ENCODE data around the gene SESN1.

SESN1 gene

DNA sequence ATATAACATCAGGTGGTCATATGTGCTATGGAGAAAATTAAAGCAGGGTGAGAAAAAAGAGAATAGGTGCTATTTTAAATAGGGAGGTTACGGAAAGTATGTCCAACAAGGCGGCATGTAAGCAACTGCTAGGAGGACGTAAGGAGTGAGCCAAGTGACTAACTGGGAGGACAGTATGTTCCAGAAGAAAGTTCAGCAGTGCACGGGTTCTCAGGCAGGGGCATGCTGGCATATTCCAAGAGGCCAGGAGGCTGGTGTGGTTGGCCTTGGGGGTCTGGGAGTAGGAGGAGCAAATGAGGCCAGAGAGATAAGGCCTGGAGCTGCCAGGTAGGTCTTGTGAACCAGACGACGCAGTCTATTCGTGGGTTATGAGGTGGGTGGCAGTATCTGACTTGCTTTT lies 134.0 kb downstream of the SESN1 start:
- Histone ChIP-seq H3K4me3 (ENCODE audit: low read length) (no peak overlapping the region), H3K9me3 (ENCODE audit: control insufficient read depth, low read length) (no peaks in the 10 kb centered on the region), H3K27me3 (ENCODE audit: control insufficient read depth, insufficient read depth, low read length) (no peaks in the 10 kb centered on the region), H3K4me1 (ENCODE audit: control insufficient read depth, insufficient read depth, low read length) (no peaks in the 10 kb centered on the region), H3K9ac (ENCODE audit: low read length) (no peak overlapping the region), H3K36me3 (ENCODE audit: control insufficient read depth, insufficient read depth, low read length) (no peaks in the 10 kb centered on the region)

- H3K4me3 ChIP-seq (ENCODE audit: low read length) = no peak overlapping the region
- no peaks in the 10 kb centered on the region for H3K36me3 ChIP-seq (ENCODE audit: control insufficient read depth, insufficient read depth, low read length)
- no peak overlapping the region for H3K9ac ChIP-seq (ENCODE audit: low read length)
- H3K4me1 ChIP-seq (ENCODE audit: control insufficient read depth, insufficient read depth, low read length) = no peaks in the 10 kb centered on the region
- no peaks in the 10 kb centered on the region for H3K9me3 ChIP-seq (ENCODE audit: control insufficient read depth, low read length)
- no peaks in the 10 kb centered on the region for H3K27me3 ChIP-seq (ENCODE audit: control insufficient read depth, insufficient read depth, low read length)
Measured at GRCh38 chr6:108959972-108960582, 134.6 kb downstream of the SESN1 start.

DNA sequence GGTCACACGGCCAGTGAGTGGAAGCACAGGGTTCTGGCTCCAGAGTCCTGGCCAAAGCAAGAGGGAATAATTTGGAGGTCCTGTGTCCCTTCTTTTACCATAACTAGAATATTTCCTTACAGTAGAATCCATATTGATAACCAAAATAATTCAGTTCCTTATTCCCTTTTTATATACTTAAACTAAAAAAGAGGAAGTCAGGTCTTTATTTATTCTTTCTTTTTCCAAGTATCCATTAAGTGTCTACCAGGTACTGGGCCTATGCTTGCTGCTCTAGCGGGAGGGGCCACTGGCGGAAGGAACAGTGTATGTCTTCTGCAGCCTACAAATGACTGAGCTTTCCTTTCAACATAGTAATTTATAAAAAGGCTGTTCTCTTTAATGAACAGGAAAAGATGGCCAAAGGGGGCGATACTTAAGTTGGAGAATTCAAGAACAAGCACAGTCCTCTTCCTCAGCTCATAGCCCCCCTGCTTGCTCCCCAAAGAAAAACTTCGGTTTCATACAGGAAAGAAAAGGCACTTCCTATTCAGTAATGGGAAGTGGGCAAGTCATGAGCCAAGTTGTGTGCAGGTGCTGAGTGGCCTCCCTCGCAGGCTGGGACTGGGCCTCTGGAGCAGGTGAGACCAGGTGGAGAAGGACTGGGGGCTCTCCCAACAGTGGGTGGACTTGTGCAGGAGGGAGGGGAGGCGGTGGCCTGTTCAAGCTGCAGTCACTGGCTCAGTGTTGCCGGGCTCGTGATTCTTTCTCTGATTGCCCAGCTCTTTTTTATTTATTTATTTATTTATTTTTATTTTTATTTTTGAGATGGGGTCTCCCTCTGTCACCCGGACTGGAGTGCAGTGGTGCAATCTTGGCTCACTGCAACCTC lies 135.5 kb downstream of the SESN1 start:
- Histone ChIP-seq H3K27me3 (ENCODE audit: control insufficient read depth, insufficient read depth, low read length) (no peaks in the 10 kb centered on the region), H3K9me3 (ENCODE audit: control insufficient read depth, low read length) (no peaks in the 10 kb centered on the region), H3K9ac (ENCODE audit: low read length) (no peak overlapping the region), H3K4me1 (ENCODE audit: control insufficient read depth, insufficient read depth, low read length) (no peaks in the 10 kb centered on the region), H3K36me3 (ENCODE audit: control insufficient read depth, insufficient read depth, low read length) (no peaks in the 10 kb centered on the region), H3K4me3 (ENCODE audit: low read length) (no peak overlapping the region)

DNA sequence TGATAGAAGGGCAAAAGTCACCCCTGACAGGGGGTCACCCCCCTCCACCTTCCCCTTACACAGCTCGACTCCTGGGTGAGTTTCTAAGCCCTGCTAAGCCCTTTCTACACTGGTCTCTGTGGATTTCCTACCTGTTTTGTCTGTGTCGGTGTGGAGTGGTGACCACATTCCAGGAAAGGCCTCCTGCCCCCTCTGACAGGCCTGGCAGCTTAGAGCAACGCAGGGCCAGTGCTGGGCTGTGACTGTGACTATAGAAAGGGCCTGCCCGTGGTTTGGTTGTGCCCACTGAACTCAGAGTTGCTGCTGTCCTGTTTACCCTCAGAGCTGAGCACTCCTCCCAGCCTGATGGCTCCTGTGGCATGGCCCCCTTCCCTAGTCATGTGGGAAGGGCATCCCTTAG lies 137.4 kb downstream of the SESN1 start:
- Histone ChIP-seq H3K9ac (ENCODE audit: low read length) (no peak overlapping the region), H3K9me3 (ENCODE audit: control insufficient read depth, low read length) (no peaks in the 10 kb centered on the region), H3K27me3 (ENCODE audit: control insufficient read depth, insufficient read depth, low read length) (no peaks in the 10 kb centered on the region), H3K4me3 (ENCODE audit: low read length) (no peak overlapping the region), H3K36me3 (ENCODE audit: control insufficient read depth, insufficient read depth, low read length) (no peaks in the 10 kb centered on the region), H3K4me1 (ENCODE audit: control insufficient read depth, insufficient read depth, low read length) (no peaks in the 10 kb centered on the region)

GRCh38 chr6:108955329-108955949 lies 139.2 kb downstream of the SESN1 start:
- no peak overlapping the region for H3K4me3 ChIP-seq (ENCODE audit: low read length)
- no peaks in the 10 kb centered on the region for H3K9me3 ChIP-seq (ENCODE audit: control insufficient read depth, low read length)
- no peak overlapping the region for H3K9ac ChIP-seq (ENCODE audit: low read length)

GRCh38 chr6:108953681-108954080 lies 141.0 kb downstream of the SESN1 start:
- no peak overlapping the region for H3K9ac ChIP-seq (ENCODE audit: low read length)
- no peaks in the 10 kb centered on the region for H3K9me3 ChIP-seq (ENCODE audit: control insufficient read depth, low read length)
- H3K4me1 ChIP-seq (ENCODE audit: control insufficient read depth, insufficient read depth, low read length) = peaks cover 7% of the 10 kb centered on the region
- no peaks in the 10 kb centered on the region for H3K27me3 ChIP-seq (ENCODE audit: control insufficient read depth, insufficient read depth, low read length)
- no peak overlapping the region for H3K4me3 ChIP-seq (ENCODE audit: low read length)
- no peaks in the 10 kb centered on the region for H3K36me3 ChIP-seq (ENCODE audit: control insufficient read depth, insufficient read depth, low read length)

More at GRCh38 chr6:108955329-108955949, 139.2 kb downstream of the SESN1 start:
- H3K27me3 ChIP-seq (ENCODE audit: control insufficient read depth, insufficient read depth, low read length) = no peaks in the 10 kb centered on the region
- peaks cover 7% of the 10 kb centered on the region for H3K4me1 ChIP-seq (ENCODE audit: control insufficient read depth, insufficient read depth, low read length)
- H3K36me3 ChIP-seq (ENCODE audit: control insufficient read depth, insufficient read depth, low read length) = no peaks in the 10 kb centered on the region

- no peak overlapping the region for H3K9ac ChIP-seq (ENCODE audit: low read length)
- H3K9me3 ChIP-seq (ENCODE audit: control insufficient read depth, low read length) = no peaks in the 10 kb centered on the region
- no peaks in the 10 kb centered on the region for H3K36me3 ChIP-seq (ENCODE audit: control insufficient read depth, insufficient read depth, low read length)
- H3K4me1 ChIP-seq (ENCODE audit: control insufficient read depth, insufficient read depth, low read length) = peaks cover 7% of the 10 kb centered on the region
- no peak overlapping the region for H3K4me3 ChIP-seq (ENCODE audit: low read length)
- H3K27me3 ChIP-seq (ENCODE audit: control insufficient read depth, insufficient read depth, low read length) = no peaks in the 10 kb centered on the region
Measured at GRCh38 chr6:108952776-108953486, 141.7 kb downstream of the SESN1 start.

DNA sequence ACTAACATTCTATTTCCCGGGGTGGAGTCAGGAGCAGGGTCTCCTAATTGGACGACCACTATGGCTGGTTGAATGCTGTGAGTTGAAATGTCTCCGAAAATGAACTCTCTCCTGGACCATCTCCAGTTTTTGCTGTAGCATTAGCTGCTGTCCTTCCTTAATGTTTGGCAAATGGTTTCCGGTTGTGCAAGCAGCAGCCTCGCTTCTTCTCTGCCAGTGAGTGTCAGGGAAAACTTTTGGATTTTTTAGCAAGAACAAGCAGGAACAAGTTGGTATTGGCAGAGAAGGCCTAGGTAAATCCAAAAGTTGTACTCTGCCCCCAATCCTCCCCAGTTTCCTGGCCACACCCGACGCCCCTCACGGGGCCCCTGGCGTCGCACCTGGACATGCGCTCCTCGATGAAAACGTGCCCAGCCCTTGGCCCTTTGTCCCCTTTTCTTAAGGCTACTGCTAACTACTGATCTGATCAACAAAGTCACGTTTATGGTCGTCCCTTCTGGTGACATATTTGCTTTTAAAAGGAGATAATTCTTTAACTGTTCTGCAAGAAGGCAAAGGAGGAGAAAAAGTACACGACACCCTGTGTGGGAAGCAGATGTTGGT lies 143.2 kb downstream of the SESN1 start:
- H3K9me3 ChIP-seq (ENCODE audit: control insufficient read depth, low read length) = no peaks in the 10 kb centered on the region
- H3K36me3 ChIP-seq (ENCODE audit: control insufficient read depth, insufficient read depth, low read length) = no peaks in the 10 kb centered on the region
- H3K4me3 ChIP-seq (ENCODE audit: low read length) = no peak overlapping the region
- H3K27me3 ChIP-seq (ENCODE audit: control insufficient read depth, insufficient read depth, low read length) = no peaks in the 10 kb centered on the region
- H3K4me1 ChIP-seq (ENCODE audit: control insufficient read depth, insufficient read depth, low read length) = peaks cover 18% of the 10 kb centered on the region
- no peak overlapping the region for H3K9ac ChIP-seq (ENCODE audit: low read length)

DNA sequence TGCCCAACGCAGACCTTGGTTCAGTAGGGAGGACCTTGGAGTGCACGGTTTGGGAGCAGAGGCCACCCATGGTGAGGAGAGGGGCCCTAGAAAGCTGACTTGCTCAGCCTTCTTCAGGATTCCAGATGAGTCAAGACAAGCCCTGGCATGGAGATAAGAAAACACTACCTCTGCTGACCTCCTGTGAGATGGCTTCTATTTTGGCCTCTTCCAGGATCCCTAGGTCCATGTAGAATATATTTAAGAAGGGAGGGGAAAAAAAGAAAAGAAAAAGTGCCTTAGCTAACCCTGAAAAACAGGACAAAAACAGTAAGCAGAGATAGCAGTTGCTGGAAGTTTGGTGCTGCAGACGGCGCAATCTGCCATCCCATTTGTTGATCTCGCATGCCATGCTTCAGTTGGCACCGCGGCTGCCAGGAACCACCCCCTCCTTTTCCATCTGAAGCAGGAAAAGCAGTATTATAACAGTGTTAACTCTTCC lies 146.4 kb downstream of the SESN1 start:
- Histone ChIP-seq H3K4me1 (ENCODE audit: control insufficient read depth, insufficient read depth, low read length) (peaks cover 38% of the 10 kb centered on the region), H3K27me3 (ENCODE audit: control insufficient read depth, insufficient read depth, low read length) (no peaks in the 10 kb centered on the region), H3K4me3 (ENCODE audit: low read length) (no peak overlapping the region), H3K36me3 (ENCODE audit: control insufficient read depth, insufficient read depth, low read length) (no peaks in the 10 kb centered on the region), H3K9me3 (ENCODE audit: control insufficient read depth, low read length) (no peaks in the 10 kb centered on the region), H3K9ac (ENCODE audit: low read length) (peak overlapping the region; percentile 3)

GRCh38 chr6:108947114-108947854 lies 147.4 kb downstream of the SESN1 start:
- Histone ChIP-seq H3K4me3 (ENCODE audit: low read length) (no peak overlapping the region), H3K27me3 (ENCODE audit: control insufficient read depth, insufficient read depth, low read length) (no peaks in the 10 kb centered on the region), H3K4me1 (ENCODE audit: control insufficient read depth, insufficient read depth, low read length) (peaks cover 39% of the 10 kb centered on the region), H3K9me3 (ENCODE audit: control insufficient read depth, low read length) (no peaks in the 10 kb centered on the region), H3K36me3 (ENCODE audit: control insufficient read depth, insufficient read depth, low read length) (no peaks in the 10 kb centered on the region), H3K9ac (ENCODE audit: low read length) (peak overlapping the region; percentile 38)

DNA sequence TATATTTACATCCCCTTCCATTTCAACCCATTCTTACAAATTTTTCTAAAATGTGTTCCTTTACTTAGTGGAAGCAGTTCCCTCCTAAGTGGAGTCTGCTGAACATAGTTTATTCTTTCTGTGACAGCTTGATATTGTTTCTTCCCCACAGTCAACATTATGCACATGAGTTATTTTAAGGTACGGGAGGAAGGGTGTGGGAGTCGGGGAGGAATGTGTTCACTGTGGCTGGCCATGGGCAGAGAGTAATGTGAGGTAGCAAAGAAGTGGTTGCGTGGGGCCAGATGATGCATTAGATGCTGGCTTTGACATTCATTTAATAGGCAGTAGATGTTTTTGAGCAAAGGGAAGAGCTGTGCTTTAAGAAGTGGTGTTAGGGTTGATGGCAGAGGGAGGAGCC lies 148.0 kb downstream of the SESN1 start:
- H3K9me3 ChIP-seq (ENCODE audit: control insufficient read depth, low read length) = no peaks in the 10 kb centered on the region
- no peaks in the 10 kb centered on the region for H3K27me3 ChIP-seq (ENCODE audit: control insufficient read depth, insufficient read depth, low read length)
- peak overlapping the region; percentile 38 for H3K9ac ChIP-seq (ENCODE audit: low read length)
- peaks cover 41% of the 10 kb centered on the region for H3K4me1 ChIP-seq (ENCODE audit: control insufficient read depth, insufficient read depth, low read length)
- H3K36me3 ChIP-seq (ENCODE audit: control insufficient read depth, insufficient read depth, low read length) = no peaks in the 10 kb centered on the region
- no peak overlapping the region for H3K4me3 ChIP-seq (ENCODE audit: low read length)
